ENCODE data around the gene LPAR3. TPM values are rescaled to one million over a fixed set of nuclear protein-coding genes. Genes with fewer than 3 reads are reported as not detected.

LPAR3 gene
- total RNA-seq, 1 experiment from 2014 or later = 37.8 TPM

GRCh38 chr1:84855691-84856630 is 37.0 kb downstream of the LPAR3 start:
- no peak for DNase-seq
- H3K36me3 ChIP-seq (replicated peaks; ENCODE audit: control insufficient read depth, insufficient read depth, low read length) = no peaks in the 10 kb centered on the region; the same call in none of the 2 replicates
- H3K4me3 ChIP-seq (ENCODE audit: insufficient read depth, low read depth, low read length) = no peak overlapping the region
- H3K27me3 ChIP-seq (ENCODE audit: control insufficient read depth, insufficient read depth, low read length) = no peaks in the 10 kb centered on the region

- Histone ChIP-seq H3K36me3 (replicated peaks; ENCODE audit: control insufficient read depth, insufficient read depth, low read length) (no peaks in the 10 kb centered on the region; the same call in none of the 2 replicates), H3K4me3 (ENCODE audit: insufficient read depth, low read depth, low read length) (no peak overlapping the region), H3K27me3 (ENCODE audit: control insufficient read depth, insufficient read depth, low read length) (no peaks in the 10 kb centered on the region)
- no peak for DNase-seq
Measured at GRCh38 chr1:84855168-84855567, 37.8 kb downstream of the LPAR3 start.

GRCh38 chr1:84853741-84854721 is 39.0 kb downstream of the LPAR3 start:
- DNase-seq = no peak
- no peaks in the 10 kb centered on the region for H3K27me3 ChIP-seq (ENCODE audit: control insufficient read depth, insufficient read depth, low read length)
- H3K4me3 ChIP-seq (ENCODE audit: insufficient read depth, low read depth, low read length) = no peak overlapping the region
- no peaks in the 10 kb centered on the region; the same call in none of the 2 replicates for H3K36me3 ChIP-seq (replicated peaks; ENCODE audit: control insufficient read depth, insufficient read depth, low read length)

GRCh38 chr1:84851839-84852238 is 41.2 kb downstream of the LPAR3 start:
- H3K36me3 ChIP-seq (replicated peaks; ENCODE audit: control insufficient read depth, insufficient read depth, low read length) = no peaks in the 10 kb centered on the region; the same call in none of the 2 replicates
- no peaks in the 10 kb centered on the region for H3K27me3 ChIP-seq (ENCODE audit: control insufficient read depth, insufficient read depth, low read length)
- DNase-seq = no peak
- H3K4me3 ChIP-seq (ENCODE audit: insufficient read depth, low read depth, low read length) = no peak overlapping the region

GRCh38 chr1:84849357-84849975 is 43.5 kb downstream of the LPAR3 start:
- no peak for DNase-seq
- Histone ChIP-seq H3K4me3 (ENCODE audit: insufficient read depth, low read depth, low read length) (no peak overlapping the region), H3K27me3 (ENCODE audit: control insufficient read depth, insufficient read depth, low read length) (no peaks in the 10 kb centered on the region), H3K36me3 (replicated peaks; ENCODE audit: control insufficient read depth, insufficient read depth, low read length) (no peaks in the 10 kb centered on the region; the same call in none of the 2 replicates)

- DNase-seq = no peak
- no peaks in the 10 kb centered on the region; the same call in none of the 2 replicates for H3K36me3 ChIP-seq (replicated peaks; ENCODE audit: control insufficient read depth, insufficient read depth, low read length)
Measured at GRCh38 chr1:84847253-84848250, 45.5 kb downstream of the LPAR3 start.

GRCh38 chr1:84846387-84846786 is 46.6 kb downstream of the LPAR3 start:
- Histone ChIP-seq H3K4me3 (ENCODE audit: insufficient read depth, low read depth, low read length) (no peak overlapping the region), H3K36me3 (replicated peaks; ENCODE audit: control insufficient read depth, insufficient read depth, low read length) (no peaks in the 10 kb centered on the region), H3K27me3 (ENCODE audit: control insufficient read depth, insufficient read depth, low read length) (no peaks in the 10 kb centered on the region)
- no peak for DNase-seq

More at GRCh38 chr1:84847253-84848250, 45.5 kb downstream of the LPAR3 start:
- Histone ChIP-seq H3K27me3 (ENCODE audit: control insufficient read depth, insufficient read depth, low read length) (no peaks in the 10 kb centered on the region), H3K4me3 (ENCODE audit: insufficient read depth, low read depth, low read length) (no peak overlapping the region)

GRCh38 chr1:84845357-84845756 is 47.6 kb downstream of the LPAR3 start:
- no peaks in the 10 kb centered on the region for H3K36me3 ChIP-seq (replicated peaks; ENCODE audit: control insufficient read depth, insufficient read depth, low read length)
- no peaks in the 10 kb centered on the region for H3K27me3 ChIP-seq (ENCODE audit: control insufficient read depth, insufficient read depth, low read length)
- no peak overlapping the region for H3K4me3 ChIP-seq (ENCODE audit: insufficient read depth, low read depth, low read length)
- no peak for DNase-seq

- no peak for DNase-seq
- Histone ChIP-seq H3K4me3 (ENCODE audit: insufficient read depth, low read depth, low read length) (no peak overlapping the region), H3K27me3 (ENCODE audit: control insufficient read depth, insufficient read depth, low read length) (no peaks in the 10 kb centered on the region), H3K36me3 (replicated peaks; ENCODE audit: control insufficient read depth, insufficient read depth, low read length) (no peaks in the 10 kb centered on the region)
Measured at GRCh38 chr1:84844094-84844493, 48.9 kb downstream of the LPAR3 start.

- Histone ChIP-seq H3K4me3 (ENCODE audit: insufficient read depth, low read depth, low read length) (no peak overlapping the region), H3K27me3 (ENCODE audit: control insufficient read depth, insufficient read depth, low read length) (no peaks in the 10 kb centered on the region), H3K36me3 (replicated peaks; ENCODE audit: control insufficient read depth, insufficient read depth, low read length) (no peaks in the 10 kb centered on the region)
- no peak for DNase-seq
Measured at GRCh38 chr1:84842748-84843231, 50.2 kb downstream of the LPAR3 start.

GRCh38 chr1:84841971-84842370 is 51.0 kb downstream of the LPAR3 start:
- Histone ChIP-seq H3K36me3 (replicated peaks; ENCODE audit: control insufficient read depth, insufficient read depth, low read length) (no peaks in the 10 kb centered on the region), H3K4me3 (ENCODE audit: insufficient read depth, low read depth, low read length) (no peak overlapping the region), H3K27me3 (ENCODE audit: control insufficient read depth, insufficient read depth, low read length) (no peaks in the 10 kb centered on the region)
- DNase-seq = no peak

- Histone ChIP-seq H3K36me3 (replicated peaks; ENCODE audit: control insufficient read depth, insufficient read depth, low read length) (no peaks in the 10 kb centered on the region), H3K4me3 (ENCODE audit: insufficient read depth, low read depth, low read length) (no peak overlapping the region), H3K27me3 (ENCODE audit: control insufficient read depth, insufficient read depth, low read length) (no peaks in the 10 kb centered on the region)
- DNase-seq = no peak
Measured at GRCh38 chr1:84840346-84840745, 52.7 kb downstream of the LPAR3 start.

- H3K4me3 ChIP-seq (ENCODE audit: insufficient read depth, low read depth, low read length) = no peak overlapping the region
- DNase-seq = no peak
- H3K36me3 ChIP-seq (replicated peaks; ENCODE audit: control insufficient read depth, insufficient read depth, low read length) = no peaks in the 10 kb centered on the region
- H3K27me3 ChIP-seq (ENCODE audit: control insufficient read depth, insufficient read depth, low read length) = no peaks in the 10 kb centered on the region
Measured at GRCh38 chr1:84839544-84839943, 53.5 kb downstream of the LPAR3 start.

Measured in H7 (cell line).